Mucosa of rectum (tissue), 2 donors: ENCODE measurements around the gene TBC1D32.
"Not testable (repeated sequence)": the region's sequence is repeated elsewhere in the genome, so short reads cannot be mapped to it uniquely, and the experiment has no call there.

Experiments
- H3K27ac ChIP-seq, 2 donors: one replicate each; pipeline ENCODE4 v1.7.0; 2013; ENCODE audit warnings: inconsistent platforms in 2 of 2, low read depth in 2 of 2, low read length in 2 of 2
- H3K27me3 ChIP-seq, 2 donors: one replicate each; pipeline ENCODE4 v1.7.0; 2013; ENCODE audit warnings: low read length in 2 of 2; ENCODE audit not compliant: control insufficient read depth in 2 of 2, insufficient read depth in 2 of 2
- H3K36me3 ChIP-seq, 2 donors: one replicate each; pipeline ENCODE4 v1.7.0; 2013; ENCODE audit warnings: low read length in 2 of 2; ENCODE audit not compliant: control insufficient read depth in 2 of 2, insufficient read depth in 2 of 2
- H3K4me1 ChIP-seq, 2 donors: one replicate each; pipeline ENCODE4 v1.7.0; 2013; ENCODE audit warnings: low read length in 2 of 2, mild to moderate bottlenecking in 1 of 2; ENCODE audit not compliant: control insufficient read depth in 2 of 2, insufficient read depth in 2 of 2
- H3K4me3 ChIP-seq, 2 donors: one replicate each; pipeline ENCODE4 v1.7.0; 2013; ENCODE audit warnings: low read length in 2 of 2
- H3K9ac ChIP-seq, 2 donors: one replicate each; pipeline ENCODE4 v1.7.0; 2013; ENCODE audit warnings: low read length in 2 of 2, low read depth in 1 of 2, mild to moderate bottlenecking in 1 of 2
- H3K9me3 ChIP-seq, 2 donors: one replicate each; pipeline ENCODE4 v1.7.0; 2013; ENCODE audit warnings: low read length in 2 of 2; ENCODE audit not compliant: control insufficient read depth in 2 of 2
- donor health status: healthy.
- donor health status: Normal muscosa, but diverticular disease.

Gene TBC1D32

GRCh38 chr6:121301156-121301555, 33.1 kb downstream of the TBC1D32 start:
- H3K4me1 ChIP-seq, H3K27ac ChIP-seq, H3K4me3 ChIP-seq, H3K9me3 ChIP-seq, H3K27me3 ChIP-seq, H3K9ac ChIP-seq, H3K36me3 ChIP-seq: not testable (repeated sequence)

- H3K9me3 ChIP-seq, result no peaks in the 10 kb centered on the region
- no peak overlapping the region for H3K4me3 ChIP-seq
- no peaks in the 10 kb centered on the region for H3K4me1 ChIP-seq
- H3K36me3 ChIP-seq, result no peaks in the 10 kb centered on the region
- no peak overlapping the region for H3K27ac ChIP-seq
- no peaks in the 10 kb centered on the region for H3K27me3 ChIP-seq
- no peak overlapping the region for H3K9ac ChIP-seq
Observed at GRCh38 chr6:121297694-121298093, 36.6 kb downstream of the TBC1D32 start.

GRCh38 chr6:121285041-121285440, 49.2 kb downstream of the TBC1D32 start:
- H3K27me3 ChIP-seq, result no peaks in the 10 kb centered on the region
- no peak overlapping the region for H3K27ac ChIP-seq
- H3K4me3 ChIP-seq, result no peak overlapping the region
- H3K9me3 ChIP-seq, result no peaks in the 10 kb centered on the region
- H3K36me3 ChIP-seq, result no peaks in the 10 kb centered on the region
- H3K4me1 ChIP-seq, result no peaks in the 10 kb centered on the region
- H3K9ac ChIP-seq, result no peak overlapping the region

GRCh38 chr6:121274666-121275295, 59.5 kb downstream of the TBC1D32 start:
- Histone ChIP-seq H3K27me3 (no peaks in the 10 kb centered on the region), H3K27ac (no peak overlapping the region), H3K9ac (no peak overlapping the region), H3K4me1 (no peaks in the 10 kb centered on the region), H3K36me3 (no peaks in the 10 kb centered on the region), H3K4me3 (no peak overlapping the region), H3K9me3 (no peaks in the 10 kb centered on the region)

GRCh38 chr6:121263742-121264141, 70.5 kb downstream of the TBC1D32 start:
- H3K4me3 ChIP-seq, result no peak overlapping the region
- H3K27ac ChIP-seq, result no peak overlapping the region
- H3K9me3 ChIP-seq, result peaks cover 0 to 3% of the 10 kb centered on the region in 2 donors
- H3K27me3 ChIP-seq, result no peaks in the 10 kb centered on the region
- peaks cover 0 to 2% of the 10 kb centered on the region in 2 donors for H3K36me3 ChIP-seq
- no peak overlapping the region for H3K9ac ChIP-seq
- H3K4me1 ChIP-seq, result no peaks in the 10 kb centered on the region

- peaks cover 0 to 3% of the 10 kb centered on the region in 2 donors for H3K9me3 ChIP-seq
- H3K27me3 ChIP-seq, result no peaks in the 10 kb centered on the region
- no peaks in the 10 kb centered on the region for H3K4me1 ChIP-seq
- no peak overlapping the region for H3K27ac ChIP-seq
- H3K9ac ChIP-seq, result no peak overlapping the region
- peaks cover 0 to 2% of the 10 kb centered on the region in 2 donors for H3K36me3 ChIP-seq
- no peak overlapping the region for H3K4me3 ChIP-seq
Observed at GRCh38 chr6:121260651-121261102, 73.6 kb downstream of the TBC1D32 start.

- peaks cover 0 to 2% of the 10 kb centered on the region in 2 donors for H3K36me3 ChIP-seq
- H3K4me1 ChIP-seq, result no peaks in the 10 kb centered on the region
- H3K27ac ChIP-seq, result no peak overlapping the region
- H3K9me3 ChIP-seq, result no peaks in the 10 kb centered on the region
- H3K27me3 ChIP-seq, result no peaks in the 10 kb centered on the region
- no peak overlapping the region for H3K4me3 ChIP-seq
- H3K9ac ChIP-seq, result no peak overlapping the region
Observed at GRCh38 chr6:121247386-121247785, 86.9 kb downstream of the TBC1D32 start.

- Histone ChIP-seq H3K36me3 (no peaks in the 10 kb centered on the region), H3K9me3 (no peaks in the 10 kb centered on the region), H3K4me3 (no peak overlapping the region), H3K9ac (no peak overlapping the region), H3K4me1 (no peaks in the 10 kb centered on the region), H3K27me3 (no peaks in the 10 kb centered on the region), H3K27ac (no peak overlapping the region)
Observed at GRCh38 chr6:121242386-121242785, 91.9 kb downstream of the TBC1D32 start.

GRCh38 chr6:121237859-121238258, 96.4 kb downstream of the TBC1D32 start:
- Histone ChIP-seq H3K4me3 (no peak overlapping the region), H3K9me3 (no peaks in the 10 kb centered on the region), H3K4me1 (no peaks in the 10 kb centered on the region), H3K36me3 (peaks cover 0 to 3% of the 10 kb centered on the region in 2 donors), H3K9ac (no peak overlapping the region), H3K27ac (no peak overlapping the region), H3K27me3 (no peaks in the 10 kb centered on the region)

- no peaks in the 10 kb centered on the region for H3K9me3 ChIP-seq
- no peak overlapping the region for H3K4me3 ChIP-seq
- H3K9ac ChIP-seq, result no peak overlapping the region
- H3K4me1 ChIP-seq, result no peaks in the 10 kb centered on the region
- H3K27ac ChIP-seq, result no peak overlapping the region
- peaks cover 0 to 3% of the 10 kb centered on the region in 2 donors for H3K36me3 ChIP-seq
- no peaks in the 10 kb centered on the region for H3K27me3 ChIP-seq
Observed at GRCh38 chr6:121236984-121237383, 97.3 kb downstream of the TBC1D32 start.
